ENCODE measurements around the gene NUDT16L1. TPM values are rescaled to one million over a fixed set of nuclear protein-coding genes. Genes with fewer than 3 reads are reported as not detected.
A peak's percentile ranks its signal among the peaks of the same experiment; 100 is the strongest.

The NUDT16L1 gene
- polyA plus RNA-seq, 1 of the 3 experiments (the other 2 are of a cell fraction), result 45.8 TPM

DNA sequence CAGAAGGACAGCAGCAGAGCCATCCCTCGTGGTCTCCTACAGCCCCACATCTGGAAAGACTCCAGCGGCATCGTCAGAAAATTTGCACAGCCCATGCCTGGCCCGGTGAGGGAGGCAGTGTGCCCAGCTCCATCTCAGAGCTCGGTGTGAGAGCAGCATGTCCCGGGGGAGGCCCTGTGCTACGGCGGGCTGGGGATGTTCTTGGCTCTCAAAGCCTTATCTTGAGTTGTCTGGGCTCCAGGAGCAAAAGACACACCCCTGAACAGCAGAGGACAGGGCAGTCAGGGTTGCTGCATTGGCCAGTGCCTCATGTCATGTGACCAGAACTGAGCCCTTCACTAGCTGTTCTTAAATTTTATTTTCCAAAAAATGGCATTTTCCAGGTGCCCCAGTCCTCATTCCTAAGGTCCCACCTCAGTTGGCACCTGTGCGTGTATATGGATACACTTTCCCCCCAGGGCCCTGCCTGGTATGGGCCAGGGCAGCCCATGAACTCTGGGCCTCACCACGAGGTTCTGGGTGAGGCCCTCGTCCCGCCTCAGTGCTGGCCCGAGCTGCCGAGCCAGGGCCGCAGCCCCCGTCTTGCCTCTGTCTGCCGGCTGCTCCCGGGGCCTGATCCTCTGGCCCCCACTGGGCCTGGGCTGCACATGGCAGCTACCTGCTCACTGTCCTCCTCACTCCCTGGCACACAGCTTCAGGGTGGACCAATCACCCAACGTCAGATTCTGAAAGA, 3.0 kb downstream of the NUDT16L1 start:
- WGBS (ENCODE audit: low lambda C conversion rate), result 72% methylated on average over 2 of the region's 19 CpGs
- Histone ChIP-seq H3F3A (replicated peaks; ENCODE audit: insufficient read depth) (peaks cover 17% of the 10 kb centered on the region), H3K9me2 (no peaks in the 10 kb centered on the region), H3K9ac (no peak overlapping the region), H2AFZ (ENCODE audit: low read depth) (no peak overlapping the region), H3K4me2 (no peak overlapping the region), H3K27ac (ENCODE audit: low read depth in 2 of 2, low read length in 1 of 2) (no peak overlapping the region; a peak in 1 of 4 replicates), H3K36me3 (replicated peaks in 1 of 2; ENCODE audit: control insufficient read depth in 1 of 2, insufficient read depth in 2 of 2, low read length in 1 of 2) (peaks cover 13 to 63% of the 10 kb centered on the region in 2 experiments), H4K20me1 (ENCODE audit: insufficient read depth) (no peaks in the 10 kb centered on the region), H3K79me2 (ENCODE audit: insufficient read depth) (peaks cover 11% of the 10 kb centered on the region; the same call in 1 of the 2 replicates), H3K27me3 (ENCODE audit: insufficient read depth) (no peaks in the 10 kb centered on the region), H3K4me3 (ENCODE audit: low read depth in 2 of 2, low read length in 1 of 2) (no peak overlapping the region), H3K4me1 (ENCODE audit: control insufficient read depth in 1 of 2, insufficient read depth in 2 of 2, low read depth in 1 of 2, low read length in 1 of 2) (peaks cover 0 to 26% of the 10 kb centered on the region in 2 experiments; a peak in 1 of 4 replicates), H3K9me3 (no peaks in the 10 kb centered on the region)
- ChIA-PET POLR2A (no interaction called here), CTCF (interaction anchor here (0.6 to 2.9 kb wide), 4 partner anchors 13 to 260 kb away, joined by 3 to 16 read pairs (median 4); no protein-coding TSS in a partner anchor)
- peak; percentile 26 for DNase-seq
- no peak for TF ChIP-seq PBX3 (IDR thresholded peaks at IDR 0.05)
- TF ChIP-seq FOXM1 (IDR thresholded peaks at IDR 0.05; ENCODE audit: low read depth), result no peak
- TF ChIP-seq, protein P1, sequence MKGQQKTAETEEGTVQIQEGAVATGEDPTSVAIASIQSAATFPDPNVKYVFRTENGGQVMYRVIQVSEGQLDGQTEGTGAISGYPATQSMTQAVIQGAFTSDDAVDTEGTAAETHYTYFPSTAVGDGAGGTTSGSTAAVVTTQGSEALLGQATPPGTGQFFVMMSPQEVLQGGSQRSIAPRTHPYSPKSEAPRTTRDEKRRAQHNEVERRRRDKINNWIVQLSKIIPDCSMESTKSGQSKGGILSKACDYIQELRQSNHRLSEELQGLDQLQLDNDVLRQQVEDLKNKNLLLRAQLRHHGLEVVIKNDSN (IDR thresholded peaks at IDR 0.05; ENCODE audit: borderline replicate concordance, low read depth), result no peak
- TF ChIP-seq SIN3A (IDR thresholded peaks at IDR 0.05; ENCODE audit: borderline replicate concordance, low read depth, low read length), result no peak
- no peak for TF ChIP-seq RFX5 (IDR thresholded peaks at IDR 0.05; ENCODE audit: low read length)
- no peak for TF ChIP-seq MEF2A (IDR thresholded peaks at IDR 0.05; ENCODE audit: borderline replicate concordance, low read depth)

DNA sequence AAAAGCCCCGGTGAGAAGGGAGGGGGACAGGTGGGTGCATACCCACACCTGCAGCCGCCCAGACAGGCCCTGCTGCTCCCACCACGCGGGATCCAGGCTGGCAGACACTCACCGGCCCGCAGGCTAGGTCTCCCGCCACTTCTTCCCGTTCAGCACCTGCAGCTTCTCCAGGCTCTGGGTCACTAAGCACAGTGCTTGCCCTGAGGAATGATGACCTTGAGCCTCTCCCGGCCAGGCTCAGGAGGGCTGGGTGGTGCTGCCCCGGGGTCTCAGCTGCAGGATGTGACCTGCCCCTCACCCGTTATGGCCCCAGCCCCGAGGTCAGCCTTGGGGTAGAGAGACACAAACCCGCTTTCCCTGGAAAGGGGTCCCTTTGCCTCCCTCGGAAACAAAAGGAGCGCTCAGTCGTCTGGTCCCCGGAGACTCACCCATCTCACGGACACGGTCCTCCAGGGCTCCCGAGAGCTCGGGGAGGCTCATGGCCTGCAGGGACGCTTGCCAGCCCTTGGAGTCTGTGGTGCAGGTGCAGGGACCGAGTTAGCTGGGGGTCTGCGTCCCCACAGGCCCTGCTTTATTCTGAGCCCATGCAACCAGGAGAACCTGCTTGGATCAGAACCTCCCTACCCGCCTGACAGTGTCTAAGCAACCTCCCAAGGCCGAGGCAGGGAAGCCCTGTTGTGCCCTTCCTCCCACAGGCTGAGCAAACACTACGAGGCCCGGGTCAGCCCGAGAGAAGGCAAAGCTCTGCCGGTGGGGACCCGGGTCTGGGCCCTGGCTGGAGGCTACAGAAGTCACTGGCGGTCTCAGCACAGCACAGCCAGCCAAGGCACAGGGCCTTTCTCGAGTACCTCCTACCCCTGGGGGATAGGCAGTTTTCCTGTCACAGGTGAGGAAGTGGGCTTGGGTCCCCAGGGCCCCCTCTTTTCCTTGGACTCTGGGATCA, 3.8 kb downstream of the NUDT16L1 start:
- H3F3A ChIP-seq (replicated peaks; ENCODE audit: insufficient read depth), result peaks cover 17% of the 10 kb centered on the region
- no peak overlapping the region for H3K27ac ChIP-seq (ENCODE audit: low read depth in 2 of 2, low read length in 1 of 2)
- 93% methylated on average over 18 of the region's 33 CpGs for WGBS (ENCODE audit: low lambda C conversion rate)
- H3K4me3 ChIP-seq (ENCODE audit: low read depth in 2 of 2, low read length in 1 of 2), result no peak overlapping the region
- peaks cover 11% of the 10 kb centered on the region; the same call in 1 of the 2 replicates for H3K79me2 ChIP-seq (ENCODE audit: insufficient read depth)
- H3K9me2 ChIP-seq, result no peaks in the 10 kb centered on the region
- peaks cover 0 to 23% of the 10 kb centered on the region in 2 experiments; a peak in 1 of 4 replicates for H3K4me1 ChIP-seq (ENCODE audit: control insufficient read depth in 1 of 2, insufficient read depth in 2 of 2, low read depth in 1 of 2, low read length in 1 of 2)
- no peaks in the 10 kb centered on the region for H3K9me3 ChIP-seq
- ChIA-PET POLR2A (interaction anchor here (0.6 to 1.1 kb wide), 2 partner anchors 24 to 124 kb away, joined by 4 read pairs; no protein-coding TSS in a partner anchor), CTCF (interaction anchor here (1.0 to 1.3 kb wide), 3 partner anchors 14 to 36 kb away, joined by 3 to 4 read pairs (median 3); no protein-coding TSS in a partner anchor)
- H4K20me1 ChIP-seq (ENCODE audit: insufficient read depth), result no peaks in the 10 kb centered on the region
- H3K9ac ChIP-seq, result no peak overlapping the region
- no peak overlapping the region for H3K4me2 ChIP-seq
- no peak overlapping the region for H2AFZ ChIP-seq (ENCODE audit: low read depth)
- DNase-seq, result peak; percentile 25
- H3K36me3 ChIP-seq (replicated peaks in 1 of 2; ENCODE audit: control insufficient read depth in 1 of 2, insufficient read depth in 2 of 2, low read length in 1 of 2), result peaks cover 13 to 71% of the 10 kb centered on the region in 2 experiments
- TF ChIP-seq POLR2AphosphoS5 (IDR thresholded peaks at IDR 0.05; ENCODE audit: low read depth, low read length) (0 out of 2 replicates have a peak, but pooled peaks have one; percentile 11), FOXJ3 (CRISPR knock-in tag; IDR thresholded peaks at IDR 0.05) (no peak)
- no peaks in the 10 kb centered on the region for H3K27me3 ChIP-seq (ENCODE audit: insufficient read depth)
